GM18508 (cell line): ENCODE data around the gene NLRX1.
"Not testable (repeated sequence)": the region's sequence is repeated elsewhere in the genome, so short reads cannot be mapped to it uniquely, and the experiment has no call there.

Experiments
- ATAC-seq: cut with Tn5 transposase; IDR thresholded peaks from one replicate; pipeline ENCODE4 v1.9.1; 2021; ENCODE audit warnings: moderate number of reproducible peaks; ENCODE audit not compliant: insufficient read depth, unreplicated experiment

NLRX1 gene

GRCh38 chr11:119153049-119153818 lies 15.3 kb upstream of the NLRX1 start:
- no peak for ATAC-seq

GRCh38 chr11:119154178-119154577 lies 14.3 kb upstream of the NLRX1 start:
- no peak for ATAC-seq

- no peak for ATAC-seq
Measured at GRCh38 chr11:119155733-119156492, 12.6 kb upstream of the NLRX1 start.

- ATAC-seq: no peak
Measured at GRCh38 chr11:119156496-119156895, 12.0 kb upstream of the NLRX1 start.

DNA sequence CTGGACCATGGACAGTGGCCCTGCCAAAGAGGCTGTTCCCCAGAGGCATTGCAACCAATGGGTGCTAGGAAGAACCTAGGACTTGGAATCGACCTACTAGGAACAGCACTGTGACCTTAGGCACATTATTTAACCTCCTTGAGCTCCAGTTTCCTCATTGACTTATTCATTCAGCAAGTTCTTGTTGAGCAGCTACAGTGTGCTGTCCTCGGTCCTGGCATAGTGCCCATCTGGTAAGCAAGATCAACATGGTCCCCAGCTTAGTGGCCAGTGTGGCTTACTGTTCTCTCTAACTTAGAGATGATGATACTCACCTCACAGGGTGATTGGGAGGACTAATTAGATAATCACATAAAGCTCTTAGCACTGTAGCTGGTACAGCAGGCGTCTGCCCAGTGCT lies 11.5 kb upstream of the NLRX1 start:
- no peak for ATAC-seq

DNA sequence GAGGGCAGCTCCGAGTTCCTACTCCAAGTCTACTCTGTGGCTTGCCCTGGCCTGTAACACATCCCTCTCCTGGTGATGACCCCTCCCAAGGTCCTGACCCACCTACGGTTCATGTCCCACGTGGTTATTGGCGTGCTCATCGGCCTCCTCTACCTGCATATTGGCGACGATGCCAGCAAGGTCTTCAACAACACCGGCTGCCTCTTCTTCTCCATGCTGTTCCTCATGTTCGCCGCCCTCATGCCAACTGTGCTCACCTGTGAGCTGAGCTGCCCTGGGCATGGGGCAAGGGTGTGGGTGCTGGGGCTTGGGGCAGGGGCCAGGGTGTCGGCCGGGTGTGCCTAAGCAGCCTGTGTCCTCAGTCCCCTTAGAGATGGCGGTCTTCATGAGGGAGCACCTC lies 10.1 kb upstream of the NLRX1 start:
- ATAC-seq: no peak

DNA sequence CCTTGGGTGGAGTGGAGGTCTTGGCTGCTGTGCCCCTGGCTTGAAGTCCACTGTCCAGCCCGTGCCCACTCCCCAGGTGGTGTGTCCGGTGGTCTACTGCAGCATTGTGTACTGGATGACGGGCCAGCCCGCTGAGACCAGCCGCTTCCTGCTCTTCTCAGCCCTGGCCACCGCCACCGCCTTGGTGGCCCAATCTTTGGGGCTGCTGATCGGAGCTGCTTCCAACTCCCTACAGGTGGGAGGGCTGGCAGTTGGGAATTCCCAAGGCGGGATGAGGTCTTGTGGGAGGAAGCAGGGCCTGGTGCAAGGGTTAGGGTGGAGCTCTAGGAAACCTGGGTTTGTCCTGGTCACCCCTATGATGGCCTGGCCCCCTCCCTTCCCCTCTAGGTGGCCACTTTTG lies 8.4 kb upstream of the NLRX1 start:
- ATAC-seq: no peak

DNA sequence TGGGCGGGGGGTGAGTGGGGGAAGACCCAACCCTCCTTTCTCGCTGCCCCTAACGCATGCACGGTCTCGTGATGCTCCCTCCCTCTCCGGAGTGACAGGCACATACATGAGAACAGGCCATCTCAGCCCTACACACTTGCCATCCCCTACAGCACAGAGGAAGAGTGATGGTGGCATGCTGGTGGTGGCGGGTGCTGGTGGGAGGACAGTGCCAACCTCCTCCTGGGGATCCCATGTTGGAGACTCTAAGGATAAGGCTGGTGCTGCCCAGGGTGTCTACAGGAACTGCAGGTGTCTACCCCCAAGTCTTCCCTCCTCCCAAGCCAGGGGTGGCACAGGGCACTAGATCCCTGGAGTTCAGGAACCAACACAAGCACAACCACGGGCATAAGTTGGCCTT lies 6.7 kb upstream of the NLRX1 start:
- no peak for ATAC-seq

- no peak for ATAC-seq
Measured at GRCh38 chr11:119166368-119167076, 2.0 kb upstream of the NLRX1 start.

DNA sequence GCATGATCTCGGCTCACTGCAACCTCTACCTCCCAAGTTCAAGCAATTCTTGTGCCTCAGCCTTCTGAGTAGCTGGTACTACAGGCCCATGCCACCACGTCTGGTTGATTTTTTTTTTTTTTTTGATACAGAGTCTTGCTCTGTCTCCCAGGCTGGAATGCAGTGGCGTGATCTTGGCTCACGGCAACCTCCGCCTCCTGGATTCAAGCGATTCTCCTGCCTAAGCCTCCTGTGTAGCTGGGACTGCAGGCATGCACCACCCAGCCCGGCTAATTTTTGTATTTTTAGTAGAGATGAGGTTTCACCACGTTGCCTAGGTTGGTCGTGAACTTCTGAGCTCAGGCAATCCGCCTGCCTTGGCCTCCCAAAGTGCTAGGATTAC lies 1.5 kb upstream of the NLRX1 start:
- not testable (repeated sequence) for ATAC-seq

DNA sequence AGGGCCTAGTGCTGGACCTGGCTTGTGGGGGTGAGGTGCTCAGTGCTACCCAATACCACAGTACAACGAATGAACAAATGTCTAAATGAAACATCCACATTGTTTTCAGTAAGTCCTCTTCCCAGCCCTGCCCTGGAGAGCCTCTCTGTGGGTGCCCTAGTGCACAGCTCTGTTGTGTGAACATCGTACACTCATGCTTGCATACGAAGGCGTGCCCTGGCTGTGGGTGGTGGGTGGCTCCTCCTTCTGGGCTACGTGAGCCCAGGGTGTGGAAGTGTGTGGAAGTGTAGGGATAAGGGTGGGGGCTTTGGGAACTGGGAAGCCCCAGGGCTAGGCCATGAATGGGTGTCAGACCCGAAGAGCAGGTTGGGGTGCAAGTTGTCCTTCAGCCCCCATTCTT lies 592 bp upstream of the NLRX1 start:
- ATAC-seq: no peak

DNA sequence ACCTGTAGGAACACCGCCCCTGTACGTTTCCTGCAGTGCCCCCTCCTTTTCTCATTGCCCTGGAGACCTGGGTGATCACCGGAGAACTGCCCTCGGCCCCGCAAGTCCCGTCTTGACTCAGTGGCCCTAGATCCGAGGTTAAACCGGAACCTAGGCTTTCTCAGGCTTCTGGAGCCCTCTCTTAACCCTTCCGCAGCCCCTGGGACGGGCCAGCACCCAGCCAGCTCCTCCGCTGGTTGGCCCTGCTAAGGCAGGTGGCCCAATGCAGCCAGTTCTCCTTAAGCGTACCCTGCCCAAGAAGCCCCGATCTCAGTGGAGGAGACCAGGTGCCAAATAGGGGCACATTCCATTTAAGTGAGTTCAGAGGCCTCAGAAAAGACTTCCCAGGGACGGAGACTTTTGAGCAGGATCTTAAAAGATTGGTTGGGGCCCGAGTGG lies 776 bp downstream of the NLRX1 start:
- no peak for ATAC-seq

GRCh38 chr11:119172513-119172912 lies 4.0 kb downstream of the NLRX1 start:
- ATAC-seq: no peak

DNA sequence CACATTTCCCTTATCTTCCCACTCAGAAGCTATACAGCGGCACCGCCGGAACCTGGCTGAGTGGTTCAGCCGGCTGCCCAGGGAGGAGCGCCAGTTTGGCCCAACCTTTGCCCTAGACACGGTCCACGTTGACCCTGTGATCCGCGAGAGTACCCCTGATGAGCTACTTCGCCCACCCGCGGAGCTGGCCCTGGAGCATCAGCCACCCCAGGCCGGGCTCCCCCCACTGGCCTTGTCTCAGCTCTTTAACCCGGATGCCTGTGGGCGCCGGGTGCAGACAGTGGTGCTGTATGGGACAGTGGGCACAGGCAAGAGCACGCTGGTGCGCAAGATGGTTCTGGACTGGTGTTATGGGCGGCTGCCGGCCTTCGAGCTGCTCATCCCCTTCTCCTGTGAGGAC lies 4.9 kb downstream of the NLRX1 start:
- ATAC-seq: no peak

- ATAC-seq: no peak
Measured at GRCh38 chr11:119175493-119176077, 7.1 kb downstream of the NLRX1 start.

DNA sequence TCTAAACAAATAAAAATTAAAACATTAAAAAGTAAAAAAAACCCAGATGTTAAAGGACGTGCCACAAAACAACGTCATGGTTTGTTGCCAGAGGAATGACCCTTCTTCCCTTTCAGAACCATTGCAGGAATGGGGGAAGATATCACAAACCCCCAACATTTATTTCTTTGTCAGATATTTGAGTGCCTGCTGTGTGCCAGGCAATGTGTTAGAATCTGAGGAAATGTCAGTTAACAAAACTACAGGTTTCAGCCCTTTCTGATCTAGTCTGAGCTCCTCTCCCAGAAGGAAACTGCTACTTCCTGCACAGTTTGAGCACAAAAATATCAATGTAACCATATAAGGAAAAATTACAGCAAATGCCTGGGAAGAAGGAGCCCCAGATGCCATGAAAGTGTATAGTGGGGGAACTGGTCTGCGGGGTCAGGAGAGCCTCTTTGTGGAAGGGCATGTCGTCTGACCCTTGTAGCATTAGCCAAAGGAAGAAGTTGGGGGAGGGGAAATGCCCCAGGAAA lies 9.7 kb downstream of the NLRX1 start:
- ATAC-seq: no peak

GRCh38 chr11:119179342-119179741 lies 10.8 kb downstream of the NLRX1 start:
- ATAC-seq: no peak

DNA sequence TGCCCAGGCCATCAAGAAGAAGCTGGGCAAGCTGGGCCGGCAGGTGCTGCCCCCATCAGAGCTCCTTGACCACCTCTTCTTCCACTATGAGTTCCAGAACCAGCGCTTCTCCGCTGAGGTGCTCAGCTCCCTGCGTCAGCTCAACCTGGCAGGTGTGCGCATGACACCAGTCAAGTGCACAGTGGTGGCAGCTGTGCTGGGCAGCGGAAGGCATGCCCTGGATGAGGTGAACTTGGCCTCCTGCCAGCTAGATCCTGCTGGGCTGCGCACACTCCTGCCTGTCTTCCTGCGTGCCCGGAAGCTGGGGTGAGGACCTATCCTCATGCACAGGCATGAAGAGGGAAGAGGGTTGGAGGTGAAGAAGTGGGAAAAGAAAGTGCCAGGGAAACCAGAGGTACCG lies 11.5 kb downstream of the NLRX1 start:
- no peak for ATAC-seq

DNA sequence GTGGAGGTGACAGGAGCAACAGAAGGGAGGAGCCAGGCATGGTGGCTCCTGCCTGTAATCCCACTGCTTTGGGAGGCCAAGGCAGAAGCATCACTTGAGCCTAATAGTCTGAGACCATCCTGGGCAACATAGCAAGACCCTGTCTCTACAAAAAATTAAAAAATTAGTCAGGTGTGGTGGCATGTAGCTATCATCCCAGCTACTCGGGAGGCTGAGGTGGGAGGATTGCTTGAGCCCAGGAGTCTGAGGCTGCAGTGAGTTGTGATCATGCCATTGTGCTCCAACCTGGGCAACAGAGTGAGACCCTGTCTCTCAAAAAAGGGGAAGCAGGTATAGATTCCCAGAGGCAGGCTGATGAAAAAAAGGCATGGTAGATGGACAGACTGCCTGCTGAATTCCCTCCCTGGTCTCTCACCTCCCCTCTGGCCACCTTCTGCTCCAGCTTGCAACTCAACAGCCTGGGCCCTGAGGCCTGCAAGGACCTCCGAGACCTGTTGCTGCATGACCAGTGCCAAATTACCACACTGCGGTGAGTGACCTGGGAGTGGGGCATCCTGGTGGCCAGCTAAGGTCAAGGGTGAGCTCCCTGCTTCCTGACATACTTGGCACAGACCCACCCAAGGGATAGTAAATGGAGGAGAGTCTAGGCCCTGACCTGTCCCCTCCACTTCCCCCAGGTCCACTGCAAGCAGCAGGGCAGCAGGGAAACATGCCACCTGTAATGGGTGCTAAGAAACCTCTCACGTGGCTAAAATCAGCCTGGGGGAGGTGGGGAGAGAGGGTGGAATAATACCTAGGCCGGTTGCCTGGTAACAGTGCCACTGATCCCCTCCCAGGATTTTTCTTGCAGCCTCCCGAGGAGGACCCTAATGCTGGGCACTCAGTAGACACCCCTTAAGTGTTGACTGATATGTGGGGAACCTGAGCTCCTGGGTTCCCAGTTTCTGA lies 12.5 kb downstream of the NLRX1 start:
- ATAC-seq: no peak
